ENCODE results near the gene FRAT2.

Gene FRAT2

GRCh38 chr10:97307866-97308780, 26.4 kb downstream of the FRAT2 start:
- TF ChIP-seq CTCF (conservative IDR thresholded peaks at IDR 0.05; ENCODE audit: low read length) (no peak), EZH2phosphoT487 (IDR thresholded peaks at IDR 0.05; ENCODE audit: borderline replicate concordance) (no peak)
- Histone ChIP-seq H3F3A (ENCODE audit: low read depth) (no peaks in the 10 kb centered on the region), H3K9ac (ENCODE audit: low read depth, low read length, poor library complexity, severe bottlenecking) (no peak overlapping the region), H3K4me1 (ENCODE audit: insufficient read depth, low read length, poor library complexity, severe bottlenecking) (no peaks in the 10 kb centered on the region), H2AFZ (ENCODE audit: low read length) (no peak overlapping the region), H3K9me2 (replicated peaks; ENCODE audit: low read depth, low read length) (no peaks in the 10 kb centered on the region), H4K20me1 (ENCODE audit: insufficient read depth, low read length, poor library complexity, severe bottlenecking) (no peaks in the 10 kb centered on the region), H3K9me3 (ENCODE audit: insufficient read depth, low read depth, low read length) (no peaks in the 10 kb centered on the region), H3K36me3 (ENCODE audit: insufficient read depth, low read length) (no peaks in the 10 kb centered on the region), H3K27me3 (ENCODE audit: insufficient read depth, low read length, poor library complexity, severe bottlenecking) (no peaks in the 10 kb centered on the region), H3K79me2 (ENCODE audit: insufficient read depth, low read length) (no peaks in the 10 kb centered on the region), H3K4me3 (ENCODE audit: low read length, poor library complexity, severe bottlenecking) (no peak overlapping the region), H3K4me2 (ENCODE audit: low read depth, low read length, poor library complexity, severe bottlenecking) (no peak overlapping the region)

- H2AFZ ChIP-seq (ENCODE audit: low read length) = no peak overlapping the region
Observed at GRCh38 chr10:97307441-97307840, 27.1 kb downstream of the FRAT2 start.

GRCh38 chr10:97302088-97302791, 32.3 kb downstream of the FRAT2 start:
- H3K27me3 ChIP-seq (ENCODE audit: insufficient read depth, low read length, poor library complexity, severe bottlenecking) = no peaks in the 10 kb centered on the region

More at GRCh38 chr10:97307441-97307840, 27.1 kb downstream of the FRAT2 start:
- no peak overlapping the region for H3K4me2 ChIP-seq (ENCODE audit: low read depth, low read length, poor library complexity, severe bottlenecking)
- no peaks in the 10 kb centered on the region for H3K9me2 ChIP-seq (replicated peaks; ENCODE audit: low read depth, low read length)
- H3F3A ChIP-seq (ENCODE audit: low read depth) = no peaks in the 10 kb centered on the region
- no peak overlapping the region for H3K4me3 ChIP-seq (ENCODE audit: low read length, poor library complexity, severe bottlenecking)
- H4K20me1 ChIP-seq (ENCODE audit: insufficient read depth, low read length, poor library complexity, severe bottlenecking) = no peaks in the 10 kb centered on the region
- H3K9ac ChIP-seq (ENCODE audit: low read depth, low read length, poor library complexity, severe bottlenecking) = no peak overlapping the region
- H3K4me1 ChIP-seq (ENCODE audit: insufficient read depth, low read length, poor library complexity, severe bottlenecking) = no peaks in the 10 kb centered on the region
- no peaks in the 10 kb centered on the region for H3K36me3 ChIP-seq (ENCODE audit: insufficient read depth, low read length)
- H3K9me3 ChIP-seq (ENCODE audit: insufficient read depth, low read depth, low read length) = no peaks in the 10 kb centered on the region
- H3K79me2 ChIP-seq (ENCODE audit: insufficient read depth, low read length) = no peaks in the 10 kb centered on the region
- H3K27me3 ChIP-seq (ENCODE audit: insufficient read depth, low read length, poor library complexity, severe bottlenecking) = no peaks in the 10 kb centered on the region
- TF ChIP-seq CTCF (conservative IDR thresholded peaks at IDR 0.05; ENCODE audit: low read length) (no peak), EZH2phosphoT487 (IDR thresholded peaks at IDR 0.05; ENCODE audit: borderline replicate concordance) (no peak)

More at GRCh38 chr10:97302088-97302791, 32.3 kb downstream of the FRAT2 start:
- H3K9me3 ChIP-seq (ENCODE audit: insufficient read depth, low read depth, low read length) = no peaks in the 10 kb centered on the region
- H3K9ac ChIP-seq (ENCODE audit: low read depth, low read length, poor library complexity, severe bottlenecking) = no peak overlapping the region
- no peak overlapping the region for H3K4me2 ChIP-seq (ENCODE audit: low read depth, low read length, poor library complexity, severe bottlenecking)
- H3K9me2 ChIP-seq (replicated peaks; ENCODE audit: low read depth, low read length) = no peaks in the 10 kb centered on the region
- H2AFZ ChIP-seq (ENCODE audit: low read length) = no peak overlapping the region
- H3F3A ChIP-seq (ENCODE audit: low read depth) = no peaks in the 10 kb centered on the region
- no peak overlapping the region for H3K4me3 ChIP-seq (ENCODE audit: low read length, poor library complexity, severe bottlenecking)
- H3K36me3 ChIP-seq (ENCODE audit: insufficient read depth, low read length) = no peaks in the 10 kb centered on the region
- no peaks in the 10 kb centered on the region for H3K4me1 ChIP-seq (ENCODE audit: insufficient read depth, low read length, poor library complexity, severe bottlenecking)
- TF ChIP-seq EZH2phosphoT487 (IDR thresholded peaks at IDR 0.05; ENCODE audit: borderline replicate concordance) (no peak), CTCF (conservative IDR thresholded peaks at IDR 0.05; ENCODE audit: low read length) (no peak)
- no peaks in the 10 kb centered on the region for H4K20me1 ChIP-seq (ENCODE audit: insufficient read depth, low read length, poor library complexity, severe bottlenecking)
- H3K79me2 ChIP-seq (ENCODE audit: insufficient read depth, low read length) = no peaks in the 10 kb centered on the region
